ENCODE results near the gene RASGRP3.

RASGRP3 gene

DNA sequence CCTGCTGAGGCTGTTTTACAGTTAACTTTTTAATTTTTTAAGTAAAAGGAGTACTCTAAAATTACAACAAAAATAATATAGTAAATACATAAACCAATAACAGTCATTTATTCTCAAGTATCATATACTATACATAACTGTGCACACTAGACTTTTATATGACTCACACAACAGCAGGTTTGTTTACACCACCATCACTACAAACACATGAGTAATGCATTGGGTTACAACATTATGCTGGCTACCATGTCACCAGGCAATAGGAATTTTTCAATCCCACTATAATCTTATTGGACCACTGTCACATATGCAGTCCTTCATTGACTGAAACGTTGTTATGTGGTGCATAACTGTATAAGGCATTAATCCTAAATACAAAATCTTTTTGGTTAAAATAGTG lies 42.5 kb downstream of the RASGRP3 start:
- no peak overlapping the region for H3K4me3 ChIP-seq (replicated peaks; ENCODE audit: low read depth, low read length)
- DNase-seq (ENCODE audit: extremely low read depth, low read depth), result no peak
- TF ChIP-seq, protein P1, sequence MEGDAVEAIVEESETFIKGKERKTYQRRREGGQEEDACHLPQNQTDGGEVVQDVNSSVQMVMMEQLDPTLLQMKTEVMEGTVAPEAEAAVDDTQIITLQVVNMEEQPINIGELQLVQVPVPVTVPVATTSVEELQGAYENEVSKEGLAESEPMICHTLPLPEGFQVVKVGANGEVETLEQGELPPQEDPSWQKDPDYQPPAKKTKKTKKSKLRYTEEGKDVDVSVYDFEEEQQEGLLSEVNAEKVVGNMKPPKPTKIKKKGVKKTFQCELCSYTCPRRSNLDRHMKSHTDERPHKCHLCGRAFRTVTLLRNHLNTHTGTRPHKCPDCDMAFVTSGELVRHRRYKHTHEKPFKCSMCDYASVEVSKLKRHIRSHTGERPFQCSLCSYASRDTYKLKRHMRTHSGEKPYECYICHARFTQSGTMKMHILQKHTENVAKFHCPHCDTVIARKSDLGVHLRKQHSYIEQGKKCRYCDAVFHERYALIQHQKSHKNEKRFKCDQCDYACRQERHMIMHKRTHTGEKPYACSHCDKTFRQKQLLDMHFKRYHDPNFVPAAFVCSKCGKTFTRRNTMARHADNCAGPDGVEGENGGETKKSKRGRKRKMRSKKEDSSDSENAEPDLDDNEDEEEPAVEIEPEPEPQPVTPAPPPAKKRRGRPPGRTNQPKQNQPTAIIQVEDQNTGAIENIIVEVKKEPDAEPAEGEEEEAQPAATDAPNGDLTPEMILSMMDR (IDR thresholded peaks at IDR 0.05; ENCODE audit: low read depth, low read length, missing control alignments), result no peak

DNA sequence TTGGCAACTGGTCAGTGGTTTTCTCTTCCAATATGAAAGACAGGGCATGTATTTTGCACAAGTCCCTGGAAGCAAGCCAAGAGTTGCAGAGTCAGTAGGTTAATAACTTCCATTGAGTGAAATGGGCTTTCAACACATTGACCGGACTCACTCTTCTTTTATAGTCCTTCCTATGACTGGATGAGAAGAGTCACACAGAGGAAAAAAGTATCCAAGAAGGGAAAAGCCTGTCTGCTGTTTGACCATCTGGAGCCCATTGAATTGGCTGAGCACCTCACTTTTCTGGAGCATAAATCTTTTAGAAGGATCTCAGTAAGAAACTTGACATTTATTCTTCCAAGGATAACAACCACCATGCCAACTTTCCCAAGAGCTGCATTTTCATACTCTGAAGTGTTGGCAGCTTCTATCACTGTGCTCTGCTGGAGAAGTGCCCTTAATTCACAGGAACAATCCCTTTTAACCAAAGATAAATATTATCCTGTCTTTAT lies 45.4 kb downstream of the RASGRP3 start:
- no peak overlapping the region for H3K4me3 ChIP-seq (replicated peaks; ENCODE audit: low read depth, low read length)
- DNase-seq (ENCODE audit: extremely low read depth, low read depth), result peak; percentile 21
- TF ChIP-seq, protein P1 (IDR thresholded peaks at IDR 0.05; ENCODE audit: low read depth, low read length, missing control alignments), result no peak

DNA sequence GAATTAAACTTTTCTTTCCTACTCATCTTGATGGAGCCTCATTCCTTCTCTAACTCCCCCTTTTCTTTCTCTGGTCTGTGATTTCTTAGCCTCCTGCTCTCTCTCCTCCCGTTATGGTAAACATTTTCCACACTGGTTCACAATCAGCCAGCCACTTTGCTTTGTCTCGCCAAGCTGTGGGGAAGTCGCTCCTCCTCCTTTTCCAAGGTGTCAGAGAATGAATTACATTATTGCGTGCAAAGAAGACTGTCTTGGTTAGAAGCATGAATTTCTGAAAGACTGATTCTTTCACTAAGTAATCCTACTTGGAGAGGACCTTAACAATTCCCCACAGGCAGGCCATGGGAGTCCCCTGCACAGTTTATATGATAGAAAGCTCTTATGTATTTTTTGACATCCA lies 46.1 kb downstream of the RASGRP3 start:
- DNase-seq (ENCODE audit: extremely low read depth, low read depth), result no peak
- H3K4me3 ChIP-seq (replicated peaks; ENCODE audit: low read depth, low read length), result no peak overlapping the region
- TF ChIP-seq, protein P1 (IDR thresholded peaks at IDR 0.05; ENCODE audit: low read depth, low read length, missing control alignments), result no peak

DNA sequence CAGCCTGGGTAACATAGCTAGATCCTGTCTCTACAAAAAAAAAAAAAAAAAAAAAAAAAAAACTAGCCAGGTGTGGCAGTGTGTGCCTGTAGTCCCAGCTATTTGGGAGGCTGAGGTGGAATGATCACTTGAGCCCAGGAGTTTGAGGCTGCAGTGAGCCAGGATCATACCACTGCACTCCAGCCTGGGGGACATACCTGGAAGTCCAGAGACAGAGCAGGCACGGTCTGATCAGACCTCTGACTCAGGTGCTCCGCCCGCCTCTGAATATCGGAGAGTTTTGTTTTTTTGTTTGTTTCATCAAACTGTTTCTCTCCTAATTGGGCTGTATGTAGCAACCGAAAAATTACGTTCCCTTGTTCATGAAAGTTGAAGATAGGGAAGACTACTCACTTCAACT lies 49.2 kb downstream of the RASGRP3 start:
- no peak for DNase-seq (ENCODE audit: extremely low read depth, low read depth)
- no peak overlapping the region for H3K4me3 ChIP-seq (replicated peaks; ENCODE audit: low read depth, low read length)
- TF ChIP-seq, protein P1 (IDR thresholded peaks at IDR 0.05; ENCODE audit: low read depth, low read length, missing control alignments), result no peak

DNA sequence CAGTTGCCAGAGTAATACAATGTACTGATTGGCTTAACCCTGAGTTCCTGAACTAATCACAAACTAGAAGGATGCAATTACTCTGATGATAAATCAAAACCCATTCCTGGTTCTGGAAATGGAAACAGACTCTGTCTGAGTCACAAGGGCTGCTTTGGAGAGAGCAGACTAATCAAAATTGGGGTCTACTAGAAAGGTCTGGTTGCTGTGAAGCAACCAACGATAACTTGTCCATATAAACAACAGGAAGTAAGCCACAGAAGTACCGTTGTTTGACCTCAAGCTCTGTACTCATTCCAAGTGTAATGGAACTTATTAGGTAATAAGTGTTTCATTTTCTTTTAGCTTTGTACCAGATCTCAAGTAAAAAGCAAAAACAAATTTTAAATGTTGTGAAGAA lies 49.7 kb downstream of the RASGRP3 start:
- no peak overlapping the region for H3K4me3 ChIP-seq (replicated peaks; ENCODE audit: low read depth, low read length)
- TF ChIP-seq, protein P1 (IDR thresholded peaks at IDR 0.05; ENCODE audit: low read depth, low read length, missing control alignments), result no peak
- DNase-seq (ENCODE audit: extremely low read depth, low read depth), result peak; percentile 15

DNA sequence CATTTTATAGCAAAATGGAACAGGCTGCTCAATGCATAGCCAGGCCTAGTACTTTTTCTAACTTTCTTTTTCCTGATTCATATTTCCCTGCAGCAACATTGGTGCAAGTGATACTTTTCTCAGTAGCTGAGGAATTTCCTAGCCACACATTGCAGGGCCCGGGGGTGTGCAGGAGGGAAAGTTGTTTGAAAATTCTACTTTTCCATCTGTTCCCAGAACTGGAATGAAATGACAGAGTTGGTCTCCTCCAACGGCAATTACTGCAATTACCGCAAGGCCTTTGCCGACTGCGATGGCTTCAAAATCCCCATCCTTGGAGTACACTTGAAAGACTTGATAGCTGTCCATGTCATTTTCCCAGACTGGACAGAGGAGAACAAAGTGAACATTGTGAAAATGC lies 50.5 kb downstream of the RASGRP3 start:
- no peak overlapping the region for H3K4me3 ChIP-seq (replicated peaks; ENCODE audit: low read depth, low read length)
- TF ChIP-seq, protein P1 (IDR thresholded peaks at IDR 0.05; ENCODE audit: low read depth, low read length, missing control alignments), result no peak
- DNase-seq (ENCODE audit: extremely low read depth, low read depth), result no peak

DNA sequence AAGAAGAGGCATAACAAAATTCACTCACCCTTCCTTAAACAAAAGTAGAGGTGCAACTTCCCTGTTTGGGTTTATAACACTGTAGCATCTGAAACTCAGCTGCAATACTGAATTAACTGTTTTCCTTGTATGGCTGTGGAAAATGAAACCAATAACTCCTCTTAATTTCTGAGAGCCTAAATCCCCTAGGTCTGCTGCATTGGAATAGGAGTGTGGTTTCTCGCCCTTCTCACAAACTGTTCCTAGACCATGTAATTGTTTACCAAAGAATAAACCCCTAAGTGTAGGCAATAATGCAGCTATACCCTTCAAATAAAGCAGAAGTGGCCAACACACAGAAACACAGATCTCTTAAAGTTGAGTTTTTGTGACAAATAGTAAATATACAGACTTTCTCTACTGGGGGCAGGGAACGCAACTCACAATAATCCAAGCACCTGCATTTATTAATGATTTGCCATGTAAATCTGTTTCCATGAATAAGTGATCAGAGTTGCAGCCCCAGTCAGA lies 52.0 kb downstream of the RASGRP3 start:
- TF ChIP-seq, protein P1 (IDR thresholded peaks at IDR 0.05; ENCODE audit: low read depth, low read length, missing control alignments), result no peak
- DNase-seq (ENCODE audit: extremely low read depth, low read depth), result no peak
- no peak overlapping the region for H3K4me3 ChIP-seq (replicated peaks; ENCODE audit: low read depth, low read length)
